CD1c-positive myeloid dendritic cell (primary cell): ENCODE results near the gene HLA-DMB.

Experiments used
- DNase-seq: peaks from one replicate; pipeline ENCODE4 v3.0.0-alpha.2; 2016; ENCODE audit errors: extremely low spot score

HLA-DMB gene

GRCh38 chr6:32908897-32909296 is 31.9 kb downstream of the HLA-DMB start:
- no peak for DNase-seq

DNA sequence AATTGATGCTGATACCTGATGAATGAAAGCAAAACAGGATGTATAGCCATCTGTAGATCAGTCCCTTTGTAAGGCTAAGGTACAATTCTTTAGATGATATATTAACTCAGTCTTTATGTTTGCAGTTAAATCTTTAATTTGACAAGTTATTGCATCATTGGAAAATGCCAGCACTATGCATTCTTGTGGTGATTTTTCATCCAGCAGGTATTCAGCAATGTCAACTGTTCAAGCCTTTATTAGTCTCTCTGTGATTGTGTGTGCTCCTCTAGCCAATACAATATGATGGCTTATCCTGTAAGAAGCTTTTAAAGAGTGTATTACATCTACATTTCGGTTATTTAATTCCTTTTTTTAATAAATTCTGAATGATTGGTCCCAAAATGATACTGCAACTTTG is 34.3 kb downstream of the HLA-DMB start:
- no peak for DNase-seq

DNA sequence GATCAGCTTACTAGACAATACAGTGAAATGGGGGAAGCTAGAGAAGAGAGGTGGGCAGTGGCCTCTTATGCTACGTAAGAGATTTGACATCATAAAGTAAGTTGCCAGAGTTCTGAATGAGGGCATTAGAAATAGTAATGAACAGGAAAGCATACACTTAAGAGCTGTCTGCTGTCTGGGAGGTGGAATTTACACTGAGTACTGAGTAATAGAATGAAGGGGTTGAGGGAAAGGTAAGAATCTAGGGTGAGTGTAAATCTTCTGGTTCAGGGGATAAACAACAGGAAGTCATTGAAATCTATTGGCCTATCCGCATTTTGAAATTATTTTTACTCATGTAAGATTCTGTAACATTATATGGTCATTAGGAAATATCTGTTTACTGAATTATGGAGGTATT is 35.8 kb downstream of the HLA-DMB start:
- DNase-seq = no peak

DNA sequence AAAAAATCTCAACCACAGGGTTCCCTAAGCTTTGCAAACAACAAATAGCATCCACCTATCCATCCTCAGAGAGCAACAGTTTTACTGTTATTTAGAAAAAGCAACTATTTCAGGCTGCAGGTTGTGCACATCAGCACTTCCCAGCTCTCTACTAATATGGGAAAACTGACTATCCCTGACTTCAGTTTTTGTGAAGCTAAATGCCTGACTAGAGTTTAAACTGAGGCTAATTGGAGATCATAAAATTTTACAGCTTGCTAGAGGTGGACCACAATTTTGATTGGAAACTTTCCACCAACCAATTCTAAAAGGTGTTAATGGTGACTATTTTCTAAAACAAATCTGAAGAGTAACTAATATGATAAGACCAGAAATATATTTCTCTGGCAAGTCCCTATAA is 36.9 kb downstream of the HLA-DMB start:
- no peak for DNase-seq

GRCh38 chr6:32895006-32895345 is 45.9 kb downstream of the HLA-DMB start:
- DNase-seq = no peak

- peak; percentile 97 for DNase-seq
Observed at GRCh38 chr6:32894085-32895005, 46.5 kb downstream of the HLA-DMB start.

GRCh38 chr6:32890831-32891230 is 50.0 kb downstream of the HLA-DMB start:
- peak; percentile 26 for DNase-seq

DNA sequence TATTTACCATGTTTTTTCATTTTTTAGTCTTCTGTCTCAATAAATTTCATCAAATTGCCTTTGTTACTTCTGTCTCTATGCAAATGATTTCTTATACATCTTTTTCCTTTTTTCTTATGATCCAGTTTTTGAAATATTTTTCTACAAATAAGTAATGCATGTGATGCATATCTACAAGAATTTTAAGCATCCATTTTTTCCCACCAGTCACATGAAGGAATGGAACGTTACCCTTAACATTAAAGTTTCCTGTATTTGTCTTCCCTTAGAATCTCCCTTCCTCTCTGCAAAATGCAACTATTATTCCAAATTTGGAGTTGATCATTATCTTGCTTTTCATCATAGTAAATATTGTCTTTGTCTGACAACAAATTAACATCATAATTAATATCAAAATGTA is 51.3 kb downstream of the HLA-DMB start:
- no peak for DNase-seq

GRCh38 chr6:32888576-32888975 is 52.3 kb downstream of the HLA-DMB start:
- no peak for DNase-seq

DNA sequence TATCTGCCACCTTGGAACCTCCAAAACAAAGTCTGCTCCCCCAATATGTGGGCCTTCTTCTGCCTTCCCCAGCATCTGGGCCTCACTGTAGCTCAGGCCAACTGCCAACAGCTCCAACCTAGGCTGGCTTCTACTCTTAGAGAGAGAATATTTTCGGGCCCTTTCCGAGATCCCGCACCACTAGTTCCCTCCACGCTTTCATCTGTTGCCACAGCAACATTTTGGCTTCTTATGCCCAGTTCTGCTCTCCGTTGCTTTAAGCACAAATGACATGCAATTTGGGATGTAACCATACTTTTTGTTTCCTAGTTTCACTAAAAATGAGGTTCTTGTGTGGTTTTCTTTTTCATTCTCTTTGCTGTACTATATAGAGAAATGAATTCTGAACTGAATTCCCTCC is 53.2 kb downstream of the HLA-DMB start:
- no peak for DNase-seq

- DNase-seq = no peak
Observed at GRCh38 chr6:32886681-32887383, 54.0 kb downstream of the HLA-DMB start.

DNA sequence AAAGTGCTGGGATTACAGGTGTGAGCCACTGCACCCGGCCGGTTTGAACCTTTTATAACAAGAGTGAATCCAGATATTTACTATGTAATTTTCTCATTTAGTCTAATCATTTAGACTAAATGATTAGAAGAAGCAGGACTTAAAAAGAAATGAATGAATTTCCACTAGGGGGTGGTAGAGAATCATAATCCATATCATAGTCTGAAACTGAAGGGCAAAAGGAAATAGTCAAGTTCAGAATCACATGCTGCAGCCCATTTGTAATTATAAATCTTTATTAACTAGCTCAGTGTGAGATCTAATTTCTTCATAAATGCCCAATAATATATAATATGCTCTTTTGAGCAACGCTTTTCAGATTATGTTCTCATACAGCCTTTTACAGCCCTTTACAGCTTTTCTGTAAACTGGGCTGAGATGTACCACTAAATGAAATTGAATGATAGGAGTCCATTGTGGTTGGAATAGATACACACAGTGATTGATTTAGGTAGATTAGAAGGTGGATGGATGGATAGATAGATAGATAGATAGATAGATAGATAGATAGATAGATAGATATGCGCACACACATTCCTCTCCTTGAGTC is 55.0 kb downstream of the HLA-DMB start:
- peak; percentile 90 for DNase-seq
